Stimulated activated CD4-positive, alpha-beta T cell treated with anti-CD3 and anti-CD28 coated beads, TNF-alpha, amount 100 ng/mL, for 48 hours (primary cell): ENCODE results near the gene GRPR.
"Not testable (repeated sequence)": the region's sequence is repeated elsewhere in the genome, so short reads cannot be mapped to it uniquely, and the experiment has no call there.

Experiments used
- DNase-seq, 3 donors: peaks; one replicate each; pipeline ENCODE4 v3.0.0-alpha.2; 2020; ENCODE audit warnings: low read depth in 3 of 3

GRPR gene

GRCh38 chrX:16177260-16177659 lies 53.9 kb downstream of the GRPR start:
- no peak for DNase-seq

GRCh38 chrX:16183843-16184242 lies 60.5 kb downstream of the GRPR start:
- DNase-seq: not testable (repeated sequence)

- DNase-seq: no peak
Measured at GRCh38 chrX:16185725-16186136, 62.4 kb downstream of the GRPR start.

GRCh38 chrX:16186380-16187007 lies 63.1 kb downstream of the GRPR start:
- DNase-seq: no peak

- DNase-seq: no peak
Measured at GRCh38 chrX:16187024-16187760, 63.8 kb downstream of the GRPR start.

DNA sequence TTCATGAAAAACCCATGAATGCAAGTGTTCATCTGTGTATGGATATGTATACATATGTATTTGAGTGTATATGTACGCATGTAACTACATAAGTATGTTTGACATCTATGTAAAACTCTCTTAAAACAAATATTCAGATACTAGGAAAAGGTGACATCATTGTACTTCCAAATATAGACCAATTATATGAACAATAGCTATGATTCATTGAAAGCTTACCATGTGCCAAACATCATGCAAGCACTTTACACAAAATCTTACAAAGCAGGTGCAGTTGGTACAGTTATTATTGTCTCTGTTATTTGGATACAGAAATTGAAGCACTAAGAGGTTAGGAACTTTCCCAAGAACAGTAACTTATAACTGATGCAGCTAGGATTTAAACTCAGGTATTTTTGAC lies 65.3 kb downstream of the GRPR start:
- DNase-seq: no peak

DNA sequence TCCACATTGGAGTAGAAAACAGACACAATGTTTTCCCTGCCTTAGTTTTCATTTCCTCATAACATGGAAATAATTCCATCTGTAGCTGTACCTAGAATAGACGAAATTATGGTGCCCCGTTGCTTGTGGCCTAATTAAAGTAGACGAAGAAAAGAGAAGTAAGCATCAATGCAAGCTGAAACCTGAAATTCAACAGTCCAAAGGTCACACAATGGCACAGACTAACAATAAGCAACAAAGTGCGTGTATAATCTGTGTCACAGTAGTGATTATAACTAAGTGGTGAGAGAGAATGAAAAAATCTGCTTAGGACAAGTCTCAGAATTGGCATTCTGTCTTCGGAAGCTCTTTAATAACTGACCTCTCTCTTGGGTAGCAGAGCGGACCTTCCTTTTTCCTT lies 68.2 kb downstream of the GRPR start:
- no peak for DNase-seq

DNA sequence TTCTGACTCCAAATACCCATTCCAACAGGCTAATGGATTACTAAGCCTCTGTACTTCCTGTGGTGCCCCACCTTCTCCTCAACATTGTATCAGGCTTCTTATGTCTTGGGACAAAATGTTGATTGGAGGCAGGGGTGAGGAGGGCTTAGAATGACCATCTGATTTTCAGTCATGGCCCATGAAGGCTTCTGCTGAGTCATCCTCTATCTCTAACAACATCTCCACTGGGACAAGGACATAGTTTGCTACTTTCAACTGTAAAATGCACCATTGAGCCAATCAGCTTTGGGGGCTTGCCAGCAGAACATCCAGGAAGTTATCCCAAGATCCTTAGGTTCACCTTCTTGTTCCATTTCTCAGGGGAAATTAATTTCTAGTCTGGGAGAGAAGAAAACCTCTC lies 73.5 kb downstream of the GRPR start:
- DNase-seq: no peak

DNA sequence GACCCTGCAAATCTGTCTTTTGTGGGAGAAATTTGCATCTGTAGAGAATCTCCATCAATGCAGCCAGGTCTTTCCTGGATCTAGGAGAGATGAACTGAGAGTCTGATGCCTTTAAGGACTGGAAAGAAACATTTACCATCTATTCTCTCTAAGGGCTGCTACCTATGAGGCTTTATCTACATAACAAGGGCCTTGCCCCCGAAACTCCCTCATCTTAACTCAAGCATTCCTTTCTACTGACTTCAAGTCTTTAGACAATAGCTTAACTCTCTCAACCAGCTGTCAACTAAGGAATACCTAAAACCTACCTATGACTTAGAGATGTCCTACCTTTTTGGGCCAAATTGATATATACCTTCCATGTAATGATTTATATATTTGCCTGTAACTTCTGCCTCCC lies 76.0 kb downstream of the GRPR start:
- no peak for DNase-seq

DNA sequence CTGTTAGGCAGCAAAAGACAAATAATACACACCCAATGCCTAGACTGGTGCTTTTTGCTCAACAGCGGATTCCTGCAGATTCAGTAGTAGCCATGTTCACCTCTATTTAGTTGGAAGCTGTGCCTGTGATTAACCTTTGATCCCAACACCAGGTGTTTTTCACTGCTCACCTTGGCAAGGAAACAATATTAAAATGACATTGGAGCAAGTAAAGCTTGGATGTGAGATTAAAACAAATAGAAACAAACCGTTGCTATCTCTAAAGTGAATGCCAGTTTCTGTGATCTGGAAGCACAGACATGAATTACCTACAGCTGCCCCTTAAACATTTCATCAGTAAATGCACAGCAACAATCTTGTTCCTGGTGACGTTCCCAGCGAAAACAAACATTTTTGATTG lies 79.6 kb downstream of the GRPR start:
- DNase-seq: no peak
